Activated T-helper 1 cell treated with anti-CD3 and anti-CD28 coated beads, Interleukin-2, amount 50 U/mL, for 16 hours (primary cell): ENCODE results near the gene FGF6.

Experiments used
- DNase-seq, 2 donors: peaks; one replicate each; pipeline ENCODE4 v3.0.0-alpha.2; 2020; ENCODE audit warnings: low read depth in 1 of 2, low spot score in 1 of 2

The FGF6 gene

DNA sequence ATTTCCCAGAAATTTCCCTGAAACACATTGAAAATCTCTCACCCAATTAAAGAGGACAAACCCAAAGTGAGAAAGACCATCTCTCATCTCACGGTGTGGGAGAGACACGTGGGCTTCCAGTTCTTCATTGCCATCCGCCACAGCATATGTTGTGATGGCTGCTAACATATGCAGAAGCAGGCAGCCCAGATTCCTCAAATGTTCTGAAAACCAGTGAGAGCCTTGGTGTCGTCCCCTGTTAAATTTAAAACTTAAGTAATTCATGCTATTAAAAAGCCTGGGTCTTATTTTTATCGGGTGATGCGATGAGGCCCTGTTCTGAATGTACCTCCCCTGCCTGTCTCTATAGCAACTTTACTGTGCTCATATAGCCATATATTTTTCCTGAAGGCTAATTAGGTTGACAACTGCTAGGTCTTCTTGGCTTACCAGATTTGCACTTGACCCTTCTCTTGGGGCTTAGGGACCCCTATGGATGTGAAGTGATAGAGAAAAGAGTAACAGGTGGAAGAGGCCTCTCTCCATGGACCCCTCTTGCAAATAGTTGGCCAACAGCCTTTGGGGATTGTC, 2.8 kb upstream of the FGF6 start:
- DNase-seq = no peak

DNA sequence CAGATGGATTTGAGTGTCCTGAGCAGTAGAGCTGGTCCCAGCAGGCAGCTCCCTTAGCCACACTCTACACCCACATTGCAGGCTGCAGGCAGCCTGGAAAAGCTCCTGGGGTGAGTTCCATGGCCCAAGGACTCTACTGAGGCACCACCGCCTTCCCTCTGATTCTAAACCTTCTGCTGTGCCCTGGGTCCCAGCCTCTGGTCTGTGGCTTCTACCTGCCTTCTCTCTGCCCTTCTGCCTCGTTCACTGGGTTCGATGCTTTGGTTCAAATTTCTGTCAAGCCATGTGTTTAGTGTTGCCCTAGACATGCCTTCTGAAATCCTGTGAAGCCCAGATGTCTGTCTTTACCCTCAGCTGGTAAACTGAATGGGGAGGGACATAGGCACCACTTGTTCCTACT, 1.5 kb upstream of the FGF6 start:
- no peak for DNase-seq

DNA sequence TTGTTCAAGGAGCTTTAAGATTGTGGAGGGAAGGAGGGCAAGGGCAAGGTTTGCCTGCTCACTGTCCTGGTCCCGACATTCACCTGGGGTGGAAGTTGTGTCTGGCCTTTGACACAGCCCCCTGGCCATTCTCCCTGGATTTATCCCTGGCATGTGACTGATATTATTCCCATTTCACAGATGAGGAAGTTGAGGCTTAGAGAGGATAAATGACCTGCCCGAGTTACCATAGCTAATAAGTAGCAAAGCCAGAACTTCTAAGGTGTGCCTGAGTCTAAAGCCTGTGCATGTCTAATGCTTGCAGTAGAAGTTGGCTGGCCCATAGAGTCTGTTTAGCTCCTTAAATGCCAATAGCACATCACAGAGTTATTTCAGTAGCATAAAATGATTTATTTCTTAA, 720 bp upstream of the FGF6 start:
- no peak for DNase-seq

DNA sequence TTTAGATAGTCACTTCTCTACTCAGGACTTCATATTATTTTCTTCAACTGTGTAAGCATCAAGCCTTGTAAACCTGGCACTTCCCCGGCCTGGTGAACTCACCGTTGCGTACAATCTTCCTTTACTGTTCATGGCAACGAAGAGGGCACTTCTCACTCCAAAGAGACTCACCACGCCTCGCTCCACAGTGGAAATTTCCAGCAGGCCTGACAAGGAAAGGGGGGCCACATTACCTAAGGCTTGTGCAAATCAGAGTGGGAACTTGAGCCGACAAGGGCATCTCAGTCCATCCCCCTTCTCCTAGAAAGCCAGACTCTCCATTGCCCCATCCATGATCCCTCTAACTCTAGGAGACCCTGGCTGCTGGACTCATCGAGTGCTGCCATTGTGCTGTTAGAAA, 1.6 kb downstream of the FGF6 start:
- no peak for DNase-seq

DNA sequence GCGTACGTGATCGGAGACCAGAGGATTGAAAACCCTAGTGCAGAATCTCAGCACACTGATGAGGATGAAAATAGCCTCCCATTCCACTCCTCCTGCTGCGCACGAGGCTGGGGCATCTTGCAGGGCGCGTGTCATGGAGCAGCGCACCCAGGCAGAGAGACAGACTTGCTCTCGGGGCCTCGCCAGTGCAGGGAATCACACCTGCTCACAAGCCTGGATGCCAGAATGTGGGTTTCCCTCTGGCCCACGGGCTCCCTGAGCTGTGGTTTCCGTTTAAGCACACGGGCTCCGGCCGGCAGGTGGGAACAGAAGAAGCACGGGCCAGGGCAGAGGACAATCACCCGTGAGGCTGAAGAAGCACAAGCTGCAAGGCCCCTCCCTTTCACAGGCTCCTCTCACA, 2.0 kb downstream of the FGF6 start:
- no peak for DNase-seq

DNA sequence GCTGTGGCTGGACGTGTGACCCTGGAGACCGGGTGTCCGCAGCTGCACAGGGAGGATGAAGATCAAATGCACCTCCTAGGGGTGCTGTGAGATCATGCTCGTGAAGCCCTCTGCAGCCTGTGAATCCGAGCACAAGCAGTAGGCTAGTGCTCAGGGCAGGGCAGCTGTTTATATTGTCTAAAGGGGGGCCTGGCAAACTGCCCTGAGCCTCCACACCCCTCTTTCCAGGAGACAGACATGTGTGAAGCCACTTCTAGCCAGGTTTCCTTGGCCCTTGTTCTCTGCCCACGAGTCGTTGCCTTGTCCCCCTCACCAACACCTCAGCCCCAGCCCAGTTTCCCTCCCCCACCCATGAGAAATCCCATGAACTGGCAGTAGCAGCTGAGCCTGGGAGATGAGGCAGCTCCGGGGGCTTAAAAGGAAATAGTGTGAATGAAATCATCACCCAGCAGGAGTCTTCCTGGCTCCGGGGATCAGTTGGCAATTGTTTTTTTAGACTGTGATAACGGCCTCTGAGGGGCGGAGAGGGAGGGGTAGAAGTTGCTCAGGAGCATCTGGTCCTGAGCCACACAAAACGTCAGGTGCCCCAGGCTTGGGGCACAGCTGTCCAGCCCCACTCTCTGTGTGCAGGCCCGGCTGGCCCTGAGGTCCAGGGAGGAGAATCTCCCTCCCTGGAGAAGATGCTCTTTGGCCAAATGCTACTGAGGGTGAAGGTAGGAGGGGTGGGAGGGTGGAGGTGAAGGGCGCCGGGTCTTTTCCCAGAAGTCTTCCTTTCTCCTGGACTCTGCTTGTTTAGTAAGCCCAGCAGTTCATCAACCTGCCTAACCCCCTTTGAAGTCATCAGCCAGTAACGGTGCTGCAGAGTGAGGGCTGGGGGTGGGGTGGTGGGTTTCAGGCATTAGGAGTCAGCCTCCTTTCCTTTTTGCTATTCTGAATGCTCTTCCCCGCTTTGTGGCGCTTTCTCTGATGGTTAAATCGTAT, 4.0 kb downstream of the FGF6 start:
- no peak for DNase-seq

DNA sequence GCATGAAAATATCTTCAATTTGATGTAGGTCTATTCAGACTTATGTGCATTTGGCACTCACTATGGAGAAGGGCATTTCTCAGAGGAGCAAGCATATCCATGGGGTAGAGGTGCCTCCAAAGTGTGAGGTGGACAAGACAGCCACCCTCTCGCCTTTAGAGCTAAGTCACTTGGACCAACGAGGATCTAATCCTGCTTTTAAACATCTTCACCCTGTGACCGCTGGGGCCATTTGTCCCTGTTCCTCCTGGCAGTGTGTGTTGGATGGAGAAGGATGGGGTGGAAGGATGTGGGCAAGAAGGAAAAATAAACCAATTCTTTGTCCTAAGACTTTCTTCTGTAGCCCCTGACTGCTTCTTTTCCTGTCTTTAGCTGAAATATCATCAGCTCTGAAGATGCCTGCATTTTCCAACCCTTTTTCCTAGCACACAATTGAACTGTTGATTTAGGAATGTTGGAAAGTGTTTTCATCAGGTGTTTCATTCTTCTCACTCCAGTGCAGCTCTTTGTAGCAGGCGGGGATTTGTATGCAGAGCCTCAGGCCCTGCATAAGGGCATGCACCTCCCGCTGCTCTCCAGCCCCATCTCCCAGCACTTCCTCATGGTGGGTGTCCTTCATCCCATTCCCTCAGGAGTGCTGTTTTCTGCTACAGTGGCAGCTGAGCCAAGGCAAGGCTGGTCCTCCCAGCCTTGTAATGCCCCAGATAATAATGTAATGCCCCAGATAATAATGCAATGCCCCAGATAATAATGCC, 5.3 kb downstream of the FGF6 start:
- DNase-seq = no peak

DNA sequence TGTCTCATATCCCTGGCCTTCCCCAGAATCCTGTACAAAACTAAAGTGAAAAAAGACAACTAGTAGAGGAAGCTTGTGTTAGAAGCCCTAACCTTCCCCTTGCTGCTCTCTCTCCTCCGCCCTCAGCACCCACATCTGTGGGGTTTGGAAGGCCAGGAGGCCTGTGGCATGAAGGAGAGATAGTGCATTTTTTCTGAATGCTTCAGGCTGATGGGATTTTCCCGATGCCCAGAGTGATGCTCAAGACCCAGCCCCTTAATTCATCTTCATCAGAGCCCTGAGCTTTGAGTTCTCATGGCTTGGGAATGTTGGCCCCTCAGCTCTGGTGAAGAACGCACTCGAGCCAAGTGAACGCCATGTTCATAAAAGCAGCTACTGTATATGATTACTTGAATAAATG, 5.9 kb downstream of the FGF6 start:
- DNase-seq = no peak

DNA sequence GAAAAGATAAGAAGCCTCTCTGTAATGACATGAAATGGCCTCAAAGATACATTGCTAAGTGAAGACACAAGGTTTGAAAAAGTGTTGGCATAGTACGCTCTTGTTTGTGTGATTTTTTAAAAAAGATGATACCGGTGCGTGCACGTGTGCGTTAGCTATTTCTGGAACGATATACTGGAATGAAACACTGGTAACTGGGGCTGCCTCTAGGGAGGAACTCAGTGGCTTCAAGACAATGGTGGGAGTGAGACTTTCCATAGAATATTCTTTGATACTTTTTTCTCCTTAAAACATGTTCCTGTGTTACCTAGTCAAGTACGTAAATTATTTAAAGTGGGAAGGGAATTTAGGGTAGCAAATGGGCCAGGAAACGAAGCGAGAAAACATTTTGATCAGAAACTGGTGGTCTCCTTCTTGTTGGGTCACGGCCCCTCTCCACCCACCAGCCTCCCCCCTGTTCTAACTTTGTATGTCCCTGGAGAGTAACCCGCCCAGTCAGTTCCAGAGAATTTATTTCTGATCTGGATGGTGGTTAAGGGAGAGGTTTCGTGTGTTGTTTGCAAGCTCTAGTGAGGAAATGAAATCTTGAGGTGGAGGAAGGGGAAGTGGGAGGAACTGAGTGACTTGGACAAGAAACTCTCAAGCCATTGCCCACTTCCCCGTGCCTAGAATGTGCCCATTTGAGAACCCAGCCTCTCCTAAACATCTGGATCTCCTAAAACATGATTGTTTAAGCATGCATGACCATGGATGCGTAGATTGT, 6.6 kb downstream of the FGF6 start:
- no peak for DNase-seq

DNA sequence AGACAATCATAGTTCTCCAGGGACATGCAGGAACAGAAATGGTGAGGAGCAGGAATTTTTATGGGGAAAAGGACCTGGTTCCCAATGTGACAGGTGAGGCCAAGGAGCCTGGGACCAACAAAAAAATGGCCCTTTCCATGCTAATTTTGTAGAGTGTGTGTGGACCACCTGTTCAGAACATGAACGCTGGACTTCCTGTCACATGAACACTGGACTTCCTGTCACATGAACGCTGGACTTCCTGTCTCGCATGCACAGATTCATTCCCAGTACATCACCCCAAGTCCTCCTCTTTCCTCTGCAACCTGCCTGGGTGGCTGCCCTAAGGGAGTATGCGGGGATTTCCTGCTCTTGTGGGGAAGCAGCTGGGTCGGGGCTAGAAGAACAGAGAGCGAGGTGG, 10.1 kb downstream of the FGF6 start:
- no peak for DNase-seq

DNA sequence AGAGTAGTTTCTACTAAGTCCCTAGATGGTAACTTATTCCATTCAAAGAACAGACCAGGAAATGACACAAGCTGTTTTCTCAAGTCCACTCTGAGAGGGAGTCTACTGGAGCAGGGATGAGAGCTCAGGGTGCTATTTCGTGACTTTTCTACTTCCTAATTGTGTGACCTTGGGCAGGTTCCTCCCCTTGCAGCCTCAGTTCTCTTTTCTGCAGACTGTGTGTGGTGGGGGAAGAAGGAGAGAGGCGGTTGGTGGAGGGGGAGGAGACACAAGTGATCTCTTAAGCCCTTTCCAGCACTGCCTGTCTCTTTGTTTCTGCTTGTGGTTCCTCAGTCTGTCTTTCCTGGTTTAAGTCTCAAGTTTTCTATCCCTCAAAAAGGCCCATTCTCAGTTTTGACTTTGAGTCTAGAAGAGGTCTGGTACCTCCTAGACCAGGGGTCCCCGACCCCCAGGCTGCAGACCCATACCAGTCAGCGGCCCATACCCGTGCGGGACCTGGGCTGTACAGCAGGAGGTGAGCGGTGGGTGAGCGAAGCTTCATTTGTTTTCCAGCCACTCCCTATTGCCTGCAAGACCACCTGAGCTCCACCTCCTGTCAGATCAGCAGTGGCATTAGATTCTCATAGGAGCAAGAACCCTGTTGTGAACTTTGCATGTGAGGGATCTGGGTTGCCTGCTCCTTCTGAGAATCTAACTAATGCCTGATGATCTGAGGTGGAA, 10.7 kb downstream of the FGF6 start:
- DNase-seq = no peak

DNA sequence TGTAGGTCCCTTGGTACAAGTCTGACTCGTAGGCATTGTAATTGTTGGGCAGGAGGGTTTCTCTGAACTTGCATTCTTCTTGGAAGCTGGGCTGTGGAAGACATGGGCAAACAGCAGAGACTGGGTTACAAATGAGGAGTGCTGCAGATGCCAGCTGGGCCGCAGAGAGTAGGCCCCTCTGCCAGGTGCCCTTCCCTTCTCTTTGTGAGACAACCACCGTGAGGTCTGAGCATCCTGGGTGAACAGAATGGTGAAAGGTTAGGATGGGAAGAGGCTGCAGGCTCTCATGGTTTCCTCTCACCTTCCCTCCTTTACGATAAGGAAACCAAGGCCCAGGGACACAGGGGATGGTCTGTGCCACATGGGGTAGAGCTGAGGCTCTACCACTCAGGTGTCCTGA, 11.3 kb downstream of the FGF6 start:
- DNase-seq = no peak

DNA sequence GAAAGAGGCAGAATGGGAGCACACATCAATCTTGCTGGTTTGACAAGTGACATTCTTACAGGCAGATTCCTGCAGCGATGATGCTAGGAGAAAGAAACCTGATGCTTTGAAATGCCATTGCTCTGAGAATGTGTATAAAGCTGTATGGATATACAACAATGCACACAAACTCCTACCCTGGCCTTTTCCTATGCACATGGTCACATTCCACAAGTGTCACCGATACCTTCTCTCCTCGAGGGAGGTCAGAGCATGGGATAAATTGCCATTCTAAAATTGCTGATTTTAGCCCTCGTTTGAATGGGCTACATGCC, 11.9 kb downstream of the FGF6 start:
- no peak for DNase-seq

DNA sequence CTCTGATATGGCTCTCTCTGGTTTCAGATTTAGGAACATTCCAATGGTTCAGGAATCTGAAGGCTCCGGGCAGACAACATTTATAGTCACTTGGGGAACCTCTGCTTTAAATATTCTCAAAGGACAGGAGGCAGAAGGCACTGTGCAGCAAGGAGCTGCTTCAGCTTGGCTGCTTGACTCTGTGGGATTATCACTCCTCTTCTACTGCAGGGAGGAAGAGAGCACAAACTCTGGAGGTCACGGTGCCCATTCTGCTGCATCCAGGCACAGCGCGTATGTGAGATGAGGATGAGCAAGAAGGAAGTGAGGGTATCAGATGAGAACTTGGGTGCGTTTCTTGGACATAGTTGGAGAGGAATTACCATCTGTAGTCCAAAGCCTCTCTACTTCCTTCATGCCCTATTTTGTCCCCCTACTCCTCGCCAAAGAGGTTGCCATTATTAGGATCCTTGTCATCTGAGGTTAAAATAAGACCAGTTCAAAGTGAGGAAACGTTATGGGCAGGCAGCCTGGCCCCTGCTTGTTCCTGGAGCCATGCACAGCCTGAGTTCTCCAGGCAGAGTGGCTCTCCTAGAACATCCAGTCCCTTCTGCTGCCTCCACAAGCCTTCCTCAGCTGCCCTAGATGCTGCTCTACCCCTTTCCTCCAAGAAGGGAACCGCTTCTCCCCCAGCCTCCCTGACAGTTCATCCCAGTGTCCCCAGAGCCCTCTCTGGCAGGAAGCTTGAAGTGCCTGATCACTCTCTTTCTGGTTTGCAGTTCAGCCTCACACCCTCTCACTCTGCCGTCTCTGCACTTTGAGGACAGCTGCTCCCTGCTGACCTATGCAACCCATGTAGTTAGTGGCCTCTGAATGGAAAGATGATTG, 12.5 kb downstream of the FGF6 start:
- DNase-seq = no peak

DNA sequence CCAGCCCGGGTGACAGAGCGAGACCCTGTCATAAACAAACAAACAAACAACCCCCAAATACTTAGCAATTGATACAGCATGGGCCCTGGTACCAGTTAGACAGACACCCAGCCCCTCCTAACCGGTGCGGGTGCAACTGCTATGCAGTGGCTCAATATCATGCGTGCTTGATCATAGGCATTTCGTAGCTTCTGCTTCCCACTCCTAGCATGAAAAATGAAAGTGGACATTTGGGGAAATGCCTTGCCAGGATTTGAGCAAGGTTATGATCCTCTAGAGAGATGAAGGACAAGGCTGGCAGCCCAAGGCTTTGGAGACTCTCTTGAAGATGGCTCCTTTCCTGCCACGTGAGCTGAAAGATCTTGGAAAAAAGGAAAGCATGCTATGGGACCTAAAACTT, 13.7 kb downstream of the FGF6 start:
- no peak for DNase-seq

DNA sequence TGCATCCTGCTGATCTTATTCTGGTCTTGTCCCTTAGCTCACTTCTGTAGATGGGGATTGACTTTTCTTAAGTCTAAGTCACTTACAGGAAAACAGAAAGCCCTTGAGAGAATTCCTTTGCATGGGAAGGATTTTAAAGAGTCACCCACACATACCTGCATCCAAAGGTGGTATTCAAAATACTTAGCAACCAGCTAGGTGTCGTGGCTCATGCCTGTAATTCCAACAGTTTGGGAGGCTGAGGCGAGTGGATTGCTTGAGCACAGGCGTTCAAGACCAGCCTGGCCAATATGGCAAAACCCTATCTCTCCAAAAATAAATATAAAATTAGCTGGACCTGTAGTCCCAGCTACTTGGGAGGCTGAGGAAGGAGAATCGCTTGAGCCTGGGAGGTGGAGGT, 14.2 kb downstream of the FGF6 start:
- no peak for DNase-seq

DNA sequence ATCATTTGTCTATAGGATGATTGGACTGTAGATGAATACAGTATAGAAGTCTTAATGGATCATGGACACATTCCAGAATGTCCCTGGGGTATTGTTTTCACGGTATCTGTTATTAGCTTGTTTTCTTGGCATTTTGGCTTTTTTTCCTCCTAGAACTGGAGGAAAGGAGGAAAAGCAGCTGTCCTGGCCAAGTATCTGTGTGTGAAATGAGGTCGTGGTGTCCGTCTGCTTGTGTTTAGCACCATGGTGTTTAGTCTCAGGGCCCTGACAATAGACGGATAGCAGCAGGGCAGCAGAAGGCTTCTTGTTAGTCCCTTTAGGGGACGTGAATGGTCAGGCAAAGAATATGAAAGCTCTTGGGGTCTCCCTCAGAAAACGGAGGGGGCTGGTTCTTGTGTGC, 21.2 kb downstream of the FGF6 start:
- DNase-seq = no peak

DNA sequence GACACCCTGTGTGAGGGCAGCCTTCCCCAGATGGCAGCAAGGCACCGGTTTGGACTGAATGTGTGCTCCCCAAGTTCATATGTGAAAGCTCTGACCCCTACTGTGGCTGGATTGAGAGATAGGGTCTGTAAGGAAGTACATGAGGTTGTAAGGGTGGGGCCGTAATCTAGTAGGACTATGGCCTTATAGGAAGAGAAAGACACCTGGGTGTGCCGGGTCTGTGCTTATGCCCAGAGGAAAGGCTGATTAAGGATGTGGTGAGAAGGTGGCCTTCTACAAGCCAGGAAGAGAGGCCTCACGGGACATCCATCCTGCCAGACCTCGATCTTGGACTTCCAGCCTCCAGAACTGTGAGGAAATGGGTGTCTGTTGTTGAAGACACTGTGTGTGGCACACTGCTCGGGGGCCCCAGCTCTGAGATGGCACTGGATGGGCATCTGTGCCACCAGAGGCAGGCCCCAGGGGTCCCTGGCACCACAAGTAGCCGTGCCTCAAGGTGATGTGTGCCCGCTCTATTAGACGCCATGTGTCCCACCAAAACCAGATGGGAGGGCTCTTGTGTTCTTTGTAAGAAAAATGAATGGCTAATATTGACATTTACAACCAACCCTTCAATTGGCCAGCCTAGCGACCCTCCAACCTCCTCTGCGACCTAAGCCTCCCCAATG, 22.0 kb downstream of the FGF6 start:
- no peak for DNase-seq

DNA sequence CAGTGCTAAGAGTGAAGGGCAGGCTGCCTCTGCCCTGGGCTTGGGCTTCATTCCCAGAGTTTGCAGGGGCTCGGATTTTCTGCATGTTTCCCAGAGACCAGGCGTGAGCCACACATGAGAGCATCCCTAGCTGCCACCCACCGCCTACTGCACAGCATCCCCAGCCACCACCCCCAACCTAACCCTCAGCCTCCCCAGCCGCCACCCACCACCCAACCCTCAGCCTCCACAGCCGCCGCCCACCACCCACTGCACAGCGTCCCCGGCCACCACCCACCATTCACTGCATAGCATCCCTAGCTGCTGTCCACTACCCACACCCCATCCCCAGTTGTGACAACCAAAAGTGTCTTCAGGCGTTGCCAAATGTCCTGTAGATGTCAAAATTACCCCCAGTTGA, 22.6 kb downstream of the FGF6 start:
- no peak for DNase-seq
